Erythroblast (primary cell): Measurements from ENCODE around the gene PLCG1.

Experiments used
- GATA1 ChIP-seq: IDR thresholded peaks from 2 replicates; pipeline ENCODE4 v1.6.1; 2011; ENCODE audit warnings: low read depth, mild to moderate bottlenecking, control low read depth, low read length, moderate library complexity
- POLR2A ChIP-seq: IDR thresholded peaks from 2 replicates; pipeline ENCODE4 v1.6.1; 2011; ENCODE audit warnings: mild to moderate bottlenecking, low read length

DNA sequence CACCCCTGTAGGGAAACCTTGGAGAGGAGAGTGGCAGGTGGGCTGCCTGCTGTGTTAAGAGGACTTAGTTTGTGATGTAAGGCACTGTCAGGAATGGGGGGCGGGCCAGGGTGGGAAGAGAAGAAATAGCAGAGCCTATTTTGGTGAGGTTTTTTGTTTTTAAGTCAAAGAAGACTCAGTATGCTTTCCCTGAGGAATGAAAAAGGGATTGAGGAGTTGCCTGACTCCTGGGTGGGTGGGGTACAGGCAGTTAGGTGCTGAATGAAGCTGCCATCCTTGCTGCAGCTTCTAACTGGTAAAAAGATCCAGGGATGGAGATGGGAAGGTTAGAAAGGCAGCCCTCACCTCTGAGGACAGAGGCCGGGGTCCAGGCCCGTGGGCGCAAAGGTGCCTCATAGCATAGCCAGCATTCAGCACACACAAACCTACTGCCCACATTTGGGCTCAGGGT is 37.9 kb downstream of the PLCG1 start:
- TF ChIP-seq POLR2A = no peak
- no peak for TF ChIP-seq GATA1
